GM23338 (cell line): ENCODE results near the gene BTG3. TPM values are rescaled to one million over a fixed set of nuclear protein-coding genes. Genes with fewer than 3 reads are reported as not detected.

Experiments used
- ATAC-seq: fragments of 200-7000 bp; cut with Tn5 transposase; 3 replicates; pipeline ENCODE4 v1.9.1; 2020
- DNase-seq: peaks from one replicate; pipeline ENCODE4 v3.0.0-alpha.2; 2015; ENCODE audit warnings: low spot score
- H2AFZ ChIP-seq: fragments of 200-600 bp; sonication (generic); 2 replicates; pipeline ENCODE4 v1.8.0; 2016; ENCODE audit warnings: antibody characterized with exemption, mild to moderate bottlenecking, moderate library complexity
- H3F3A ChIP-seq: fragments of 200-600 bp; sonication (generic); replicated peaks from 2 replicates; pipeline ENCODE4 v1.8.0; 2017; ENCODE audit warnings: antibody characterized with exemption, mixed run types, low read depth
- H3K27ac ChIP-seq: fragments of 200-600 bp; sonication (generic); 2 replicates; pipeline ENCODE4 v1.6.1; 2016; ENCODE audit warnings: low read depth
- H3K27me3 ChIP-seq: fragments of 200-600 bp; sonication (generic); 2 replicates; pipeline ENCODE4 v1.8.0; 2016; ENCODE audit warnings: mild to moderate bottlenecking, mixed run types, moderate library complexity; ENCODE audit not compliant: insufficient read depth
- H3K36me3 ChIP-seq: fragments of 200-600 bp; sonication (generic); 2 replicates; pipeline ENCODE4 v1.8.0; 2016; ENCODE audit warnings: mild to moderate bottlenecking; ENCODE audit not compliant: insufficient read depth
- H3K4me1 ChIP-seq: fragments of 200-600 bp; sonication (generic); 2 replicates; pipeline ENCODE4 v1.8.0; 2016; ENCODE audit warnings: mild to moderate bottlenecking, moderate library complexity; ENCODE audit not compliant: insufficient read depth
- H3K4me2 ChIP-seq: fragments of 200-600 bp; sonication (generic); 2 replicates; pipeline ENCODE4 v1.7.1; 2017; ENCODE audit warnings: mixed run types
- H3K4me3 ChIP-seq: fragments of 200-600 bp; sonication (generic); 2 replicates; pipeline ENCODE4 v1.6.1; 2016; ENCODE audit warnings: mixed run types
- H3K79me2 ChIP-seq: fragments of 200-600 bp; sonication (generic); replicated peaks from 2 replicates; pipeline ENCODE4 v1.8.0; 2017; ENCODE audit warnings: mild to moderate bottlenecking; ENCODE audit not compliant: insufficient read depth
- H3K9me2 ChIP-seq: fragments of 200-600 bp; sonication (generic); 2 replicates; pipeline ENCODE4 v1.8.0; 2017; ENCODE audit not compliant: insufficient read depth
- H4K20me1 ChIP-seq: fragments of 200-600 bp; sonication (generic); replicated peaks from 2 replicates; pipeline ENCODE4 v1.8.0; 2017; ENCODE audit warnings: mild to moderate bottlenecking; ENCODE audit not compliant: insufficient read depth
- H3K27ac Mint-ChIP-seq: 2 replicates; pipeline ENCODE4 v1.8.0; 2020; ENCODE audit warnings: inconsistent platforms, mild to moderate bottlenecking, moderate library complexity, mixed read lengths
- H3K27me3 Mint-ChIP-seq: 3 replicates; pipeline ENCODE4 v1.8.0; 2022; ENCODE audit warnings: low read depth, mild to moderate bottlenecking, moderate library complexity, mixed read lengths, inconsistent platforms; ENCODE audit not compliant: insufficient read depth, poor library complexity
- H3K36me3 Mint-ChIP-seq: 3 replicates; pipeline ENCODE4 v1.8.0; 2021; ENCODE audit warnings: low read depth, mild to moderate bottlenecking, inconsistent platforms, moderate library complexity, mixed read lengths
- H3K4me1 Mint-ChIP-seq: 3 replicates; pipeline ENCODE4 v1.8.0; 2020; ENCODE audit warnings: mild to moderate bottlenecking, inconsistent platforms, mixed read lengths
- H3K4me3 Mint-ChIP-seq: 3 replicates; pipeline ENCODE4 v1.8.0; 2021; ENCODE audit warnings: moderate library complexity, mild to moderate bottlenecking, inconsistent platforms, mixed read lengths
- H3K9me3 Mint-ChIP-seq: 3 replicates; pipeline ENCODE4 v1.8.0; 2020; ENCODE audit warnings: moderate library complexity, mild to moderate bottlenecking, inconsistent platforms, mixed read lengths
- CREB1 ChIP-seq: fragments of 250-450 bp; sonication (Bioruptor Pico); IDR thresholded peaks from 2 replicates; pipeline ENCODE4 v1.5.0; 2020; ENCODE audit warnings: low read depth, mild to moderate bottlenecking, moderate library complexity
- CTCF ChIP-seq, 2 experiments: fragments of 200-600 bp in 1 of 2; sonication (generic) in 1 of 2; conservative IDR thresholded peaks; 2 replicates each; pipeline versions ENCODE4 v1.5.1 to v1.6.1; 2016 to 2017; ENCODE audit warnings: antibody characterized with exemption in 2 of 2, low read depth in 2 of 2, mild to moderate bottlenecking in 2 of 2, moderate library complexity in 1 of 2
- EZH2 ChIP-seq: fragments of 200-600 bp; sonication (generic); IDR thresholded peaks from one replicate; pipeline ENCODE4 v1.8.0; 2017; ENCODE audit warnings: antibody characterized with exemption, mild to moderate bottlenecking, low read depth; ENCODE audit not compliant: unreplicated experiment
- EZH2phosphoT487 ChIP-seq: fragments of 200-600 bp; sonication (generic); IDR thresholded peaks from one replicate; pipeline ENCODE4 v1.8.1; 2018; ENCODE audit warnings: antibody characterized with exemption; ENCODE audit not compliant: unreplicated experiment
- JUNB ChIP-seq: IDR thresholded peaks from one replicate; pipeline ENCODE4 v1.6.1; 2016; ENCODE audit warnings: antibody characterized with exemption; ENCODE audit not compliant: unreplicated experiment
- POLR2AphosphoS5 ChIP-seq: IDR thresholded peaks from 2 replicates; pipeline ENCODE4 v1.6.1; 2016; ENCODE audit warnings: antibody characterized with exemption, low read depth
- STAT1 ChIP-seq: IDR thresholded peaks from one replicate; pipeline ENCODE4 v1.6.1; 2016; ENCODE audit warnings: antibody characterized with exemption; ENCODE audit not compliant: unreplicated experiment
- ZNF114 ChIP-seq: fragments of 250-450 bp; sonication (Bioruptor Pico); IDR thresholded peaks from 2 replicates; pipeline ENCODE4 v1.5.0; 2020; ENCODE audit warnings: mild to moderate bottlenecking, moderate library complexity
- ZNF331 ChIP-seq: fragments of 250-450 bp; sonication (Bioruptor Pico); IDR thresholded peaks from 2 replicates; pipeline ENCODE4 v1.5.0; 2020; ENCODE audit warnings: low read depth, mild to moderate bottlenecking, moderate library complexity
- polyA plus RNA-seq: library from polyadenylated mRNA; unstranded; fragments of >200 nt; fragmentation: Nextera tagmentation; extraction: Ambion mirVana; gene quantifications from 2 replicates; pipeline ENCODE4 v1.2.1, GENCODE V29; 2016
- total RNA-seq: library from RNA; depleted of rRNA; stranded (reverse); fragments of >200 nt; shearing (Covaris generic); gene quantifications from 2 replicates; pipeline ENCODE4 v1.2.3, GENCODE V29; 2014
- TF ChIP-seq, protein P1 (sequence below): IDR thresholded peaks from 2 replicates; pipeline ENCODE4 v1.6.1; 2016; ENCODE audit warnings: antibody characterized with exemption
- TF ChIP-seq, protein P2 (sequence below): IDR thresholded peaks from one replicate; pipeline ENCODE4 v1.6.1; 2018; ENCODE audit warnings: antibody characterized with exemption; ENCODE audit not compliant: unreplicated experiment

The BTG3 gene
- total and polyA plus RNA-seq, 2 experiments from 2014 or later = 24.0 to 43.8 TPM

DNA sequence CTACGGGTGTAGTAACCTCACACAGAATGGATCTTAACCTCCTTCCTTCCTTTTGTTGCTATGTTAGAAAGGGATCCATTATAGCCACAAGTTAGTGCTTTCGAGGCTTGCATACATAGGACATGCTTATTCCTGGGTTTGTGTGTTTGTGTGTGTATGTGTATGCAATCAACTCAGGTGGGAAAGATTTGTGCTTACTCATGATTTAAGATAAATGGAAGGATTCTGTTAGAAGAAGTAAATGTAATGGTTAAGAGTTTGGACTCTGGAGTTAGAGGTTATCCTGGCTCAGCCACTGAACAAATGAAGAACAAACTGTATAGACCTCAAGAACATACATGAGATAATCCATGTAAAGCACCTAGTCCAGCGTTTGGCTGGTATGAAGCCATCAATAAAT lies 28.8 kb downstream of the BTG3 start:
- Histone ChIP-seq H3K36me3 (no peaks in the 10 kb centered on the region), H3K4me3 (no peak overlapping the region), H3K27ac (0 out of 2 replicates have a peak overlapping the region, but pooled peaks have one; percentile 33), H2AFZ (no peak overlapping the region), H3K4me2 (no peak overlapping the region), H3F3A (no peaks in the 10 kb centered on the region), H3K9me2 (no peaks in the 10 kb centered on the region), H3K4me1 (no peaks in the 10 kb centered on the region), H3K27me3 (no peaks in the 10 kb centered on the region), H3K79me2 (peaks cover 15% of the 10 kb centered on the region), H4K20me1 (peaks cover 7% of the 10 kb centered on the region; the same call in 1 of the 2 replicates)
- H3K36me3 Mint-ChIP-seq = peaks cover 4% of the 10 kb centered on the region; the same call in 2 of the 3 replicates
- H3K4me3 Mint-ChIP-seq = no peak overlapping the region
- no peaks in the 10 kb centered on the region for H3K27me3 Mint-ChIP-seq
- no peaks in the 10 kb centered on the region; the same call in 2 of the 3 replicates for H3K9me3 Mint-ChIP-seq
- ATAC-seq (no peak), DNase-seq (no peak)
- TF ChIP-seq ZNF331 (CRISPR knock-in tag) = no peak
- peaks cover 4% of the 10 kb centered on the region for H3K4me1 Mint-ChIP-seq
- H3K27ac Mint-ChIP-seq = no peak overlapping the region

- Histone ChIP-seq H3K27me3 (no peaks in the 10 kb centered on the region), H3K36me3 (peaks cover 3% of the 10 kb centered on the region; the same call in 1 of the 2 replicates), H3K9me2 (no peaks in the 10 kb centered on the region), H2AFZ (no peak overlapping the region), H4K20me1 (peaks cover 16% of the 10 kb centered on the region), H3K4me2 (no peak overlapping the region), H3K4me1 (no peaks in the 10 kb centered on the region), H3K27ac (no peak overlapping the region), H3F3A (no peaks in the 10 kb centered on the region), H3K4me3 (no peak overlapping the region), H3K79me2 (peaks cover 3% of the 10 kb centered on the region; the same call in 1 of the 2 replicates)
- H3K36me3 Mint-ChIP-seq = peaks cover 10% of the 10 kb centered on the region; the same call in 1 of the 3 replicates
- no peaks in the 10 kb centered on the region for H3K9me3 Mint-ChIP-seq
- no peak for DNase-seq
- H3K4me3 Mint-ChIP-seq = no peak overlapping the region
- ATAC-seq = no peak
- H3K27me3 Mint-ChIP-seq = no peaks in the 10 kb centered on the region
- H3K27ac Mint-ChIP-seq = no peak overlapping the region
- H3K4me1 Mint-ChIP-seq = peaks cover 4% of the 10 kb centered on the region
- TF ChIP-seq ZNF114 (CRISPR knock-in tag) (no peak), CTCF (conservative IDR thresholded peaks at IDR 0.05; ENCODE audit: low read depth in 2 of 2) (no peak), POLR2AphosphoS5 (no peak), JUNB (no peak), EZH2 (no peak), STAT1 (no peak)
- TF ChIP-seq, protein P1, sequence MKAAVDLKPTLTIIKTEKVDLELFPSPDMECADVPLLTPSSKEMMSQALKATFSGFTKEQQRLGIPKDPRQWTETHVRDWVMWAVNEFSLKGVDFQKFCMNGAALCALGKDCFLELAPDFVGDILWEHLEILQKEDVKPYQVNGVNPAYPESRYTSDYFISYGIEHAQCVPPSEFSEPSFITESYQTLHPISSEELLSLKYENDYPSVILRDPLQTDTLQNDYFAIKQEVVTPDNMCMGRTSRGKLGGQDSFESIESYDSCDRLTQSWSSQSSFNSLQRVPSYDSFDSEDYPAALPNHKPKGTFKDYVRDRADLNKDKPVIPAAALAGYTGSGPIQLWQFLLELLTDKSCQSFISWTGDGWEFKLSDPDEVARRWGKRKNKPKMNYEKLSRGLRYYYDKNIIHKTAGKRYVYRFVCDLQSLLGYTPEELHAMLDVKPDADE = no peak
These were observed 32.4 kb downstream of the BTG3 start for GRCh38 chr21:17580319-17580718.

DNA sequence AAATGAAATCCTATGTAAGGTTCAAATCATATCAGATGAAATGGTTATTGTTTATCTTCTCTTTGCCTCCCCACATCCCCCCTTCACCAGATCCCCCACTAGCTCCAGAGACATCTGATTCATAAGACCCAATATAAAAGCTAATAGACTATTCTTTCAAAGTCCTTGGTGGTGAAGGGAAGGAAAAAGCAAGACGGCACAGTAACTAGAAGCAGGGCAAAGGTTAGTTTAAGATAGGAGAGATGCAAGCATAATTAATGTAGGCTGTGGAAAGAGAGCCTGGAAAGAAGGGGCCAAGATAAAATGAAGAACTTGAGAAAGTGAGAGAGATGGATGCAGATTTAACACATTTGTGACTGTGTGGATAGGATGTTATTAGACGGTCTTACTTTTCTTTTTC lies 33.8 kb downstream of the BTG3 start:
- peaks cover 10% of the 10 kb centered on the region; the same call in 1 of the 3 replicates for H3K36me3 Mint-ChIP-seq
- H3K27ac Mint-ChIP-seq = no peak overlapping the region
- no peak overlapping the region for H3K4me3 Mint-ChIP-seq
- Histone ChIP-seq H2AFZ (no peak overlapping the region), H3K4me1 (no peaks in the 10 kb centered on the region), H3K27ac (no peak overlapping the region), H3K27me3 (no peaks in the 10 kb centered on the region), H3K4me2 (no peak overlapping the region), H3K36me3 (peaks cover 3% of the 10 kb centered on the region; the same call in 1 of the 2 replicates), H3K9me2 (no peaks in the 10 kb centered on the region), H3F3A (no peaks in the 10 kb centered on the region), H3K79me2 (peaks cover 12% of the 10 kb centered on the region; the same call in 1 of the 2 replicates), H3K4me3 (no peak overlapping the region), H4K20me1 (peaks cover 14% of the 10 kb centered on the region)
- DNase-seq = no peak
- no peak for ATAC-seq
- TF ChIP-seq EZH2 = no peak
- no peak for TF ChIP-seq EZH2phosphoT487
- TF ChIP-seq, protein P2, sequence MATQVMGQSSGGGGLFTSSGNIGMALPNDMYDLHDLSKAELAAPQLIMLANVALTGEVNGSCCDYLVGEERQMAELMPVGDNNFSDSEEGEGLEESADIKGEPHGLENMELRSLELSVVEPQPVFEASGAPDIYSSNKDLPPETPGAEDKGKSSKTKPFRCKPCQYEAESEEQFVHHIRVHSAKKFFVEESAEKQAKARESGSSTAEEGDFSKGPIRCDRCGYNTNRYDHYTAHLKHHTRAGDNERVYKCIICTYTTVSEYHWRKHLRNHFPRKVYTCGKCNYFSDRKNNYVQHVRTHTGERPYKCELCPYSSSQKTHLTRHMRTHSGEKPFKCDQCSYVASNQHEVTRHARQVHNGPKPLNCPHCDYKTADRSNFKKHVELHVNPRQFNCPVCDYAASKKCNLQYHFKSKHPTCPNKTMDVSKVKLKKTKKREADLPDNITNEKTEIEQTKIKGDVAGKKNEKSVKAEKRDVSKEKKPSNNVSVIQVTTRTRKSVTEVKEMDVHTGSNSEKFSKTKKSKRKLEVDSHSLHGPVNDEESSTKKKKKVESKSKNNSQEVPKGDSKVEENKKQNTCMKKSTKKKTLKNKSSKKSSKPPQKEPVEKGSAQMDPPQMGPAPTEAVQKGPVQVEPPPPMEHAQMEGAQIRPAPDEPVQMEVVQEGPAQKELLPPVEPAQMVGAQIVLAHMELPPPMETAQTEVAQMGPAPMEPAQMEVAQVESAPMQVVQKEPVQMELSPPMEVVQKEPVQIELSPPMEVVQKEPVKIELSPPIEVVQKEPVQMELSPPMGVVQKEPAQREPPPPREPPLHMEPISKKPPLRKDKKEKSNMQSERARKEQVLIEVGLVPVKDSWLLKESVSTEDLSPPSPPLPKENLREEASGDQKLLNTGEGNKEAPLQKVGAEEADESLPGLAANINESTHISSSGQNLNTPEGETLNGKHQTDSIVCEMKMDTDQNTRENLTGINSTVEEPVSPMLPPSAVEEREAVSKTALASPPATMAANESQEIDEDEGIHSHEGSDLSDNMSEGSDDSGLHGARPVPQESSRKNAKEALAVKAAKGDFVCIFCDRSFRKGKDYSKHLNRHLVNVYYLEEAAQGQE = no peak
- TF ChIP-seq CREB1 (CRISPR knock-in tag) = no peak
- no peak for TF ChIP-seq CTCF (conservative IDR thresholded peaks at IDR 0.05; ENCODE audit: low read depth in 2 of 2)
- TF ChIP-seq STAT1 = no peak
- H3K9me3 Mint-ChIP-seq = no peaks in the 10 kb centered on the region
- peaks cover 4% of the 10 kb centered on the region for H3K4me1 Mint-ChIP-seq
- no peaks in the 10 kb centered on the region for H3K27me3 Mint-ChIP-seq
